ENCODE results near the gene MSH5.
"Not testable (repeated sequence)": the region's sequence is repeated elsewhere in the genome, so short reads cannot be mapped to it uniquely, and the experiment has no call there.

The MSH5 gene

DNA sequence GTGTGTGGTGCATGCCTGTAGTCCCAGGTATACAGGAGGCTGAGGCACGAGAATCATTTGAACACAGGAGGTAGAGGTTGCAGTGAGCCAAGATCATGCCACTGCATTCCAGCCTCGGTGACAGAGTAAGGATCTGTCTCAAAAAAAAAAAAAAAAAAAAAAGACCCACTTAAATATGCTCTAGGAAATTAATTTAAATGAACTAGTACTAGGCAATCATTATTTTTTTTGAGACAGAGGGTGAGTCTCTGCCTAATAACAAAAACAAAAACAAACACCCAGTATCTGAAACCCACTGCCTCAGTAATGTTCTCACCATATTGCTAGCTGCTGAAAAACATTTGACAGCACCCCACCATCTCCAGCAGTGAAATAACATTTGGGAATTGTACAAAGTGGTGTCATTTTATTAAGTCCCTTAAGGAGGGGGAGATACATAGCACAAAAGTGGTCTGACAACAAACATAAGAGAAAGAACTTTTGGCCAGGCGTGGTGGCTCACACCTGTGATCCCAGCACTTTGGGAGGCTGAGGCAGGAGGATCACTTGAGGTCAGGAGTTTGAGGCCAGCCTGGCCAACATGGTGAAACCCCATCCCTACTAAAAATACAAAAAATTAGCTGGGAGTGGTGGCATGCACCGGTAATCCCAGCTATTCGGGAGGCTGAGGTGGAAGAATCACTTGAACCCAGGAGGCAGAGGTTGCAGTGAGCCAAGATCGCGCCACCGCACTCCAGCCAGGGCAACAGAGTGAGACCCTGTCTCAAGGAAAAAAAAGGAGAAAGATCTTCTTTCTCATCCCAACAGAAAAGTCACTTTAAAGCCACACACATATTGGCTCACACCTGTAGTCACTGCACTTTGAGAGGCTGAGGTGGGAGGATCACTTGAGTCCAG lies 61.5 kb downstream of the MSH5 start:
- Mint-ChIP-seq H3K36me3 (ENCODE audit: low read depth) (peaks cover 24% of the 10 kb centered on the region), H3K4me1 (ENCODE audit: low read depth) (peaks cover 46% of the 10 kb centered on the region)
- H3K27ac Mint-ChIP-seq, H3K27me3 Mint-ChIP-seq, H3K9me3 Mint-ChIP-seq, H3K4me3 Mint-ChIP-seq: not testable (repeated sequence)

DNA sequence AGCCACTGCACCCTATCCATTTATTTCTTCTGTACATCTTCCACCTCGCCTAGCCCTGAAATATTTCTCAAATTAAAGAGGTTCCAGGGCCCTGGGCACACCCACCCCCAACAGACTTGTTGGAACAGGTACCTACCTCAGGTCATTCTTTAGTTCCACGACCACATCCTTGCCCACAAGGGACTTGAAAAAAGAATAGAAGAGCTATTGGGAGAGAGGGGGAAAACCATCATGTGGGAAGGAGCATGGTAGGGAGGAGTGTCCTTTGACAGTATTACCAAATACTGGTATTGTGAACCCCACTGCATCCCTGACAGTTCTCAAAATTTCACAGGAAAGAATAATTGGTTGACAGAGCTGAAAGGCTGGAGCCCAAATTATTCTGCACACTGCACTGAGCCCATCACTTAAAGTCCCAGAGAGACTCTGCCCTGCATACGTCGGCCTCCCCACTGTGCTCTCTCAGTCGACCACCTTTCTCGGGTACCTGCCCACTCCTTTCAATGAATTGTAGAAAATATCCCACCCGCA lies 66.2 kb downstream of the MSH5 start:
- Mint-ChIP-seq H3K4me1 (ENCODE audit: low read depth) (peaks cover 32% of the 10 kb centered on the region), H3K36me3 (ENCODE audit: low read depth) (peaks cover 26% of the 10 kb centered on the region), H3K27ac (peak overlapping the region; percentile 97), H3K9me3 (no peaks in the 10 kb centered on the region), H3K4me3 (peak overlapping the region; percentile 99), H3K27me3 (no peaks in the 10 kb centered on the region)

DNA sequence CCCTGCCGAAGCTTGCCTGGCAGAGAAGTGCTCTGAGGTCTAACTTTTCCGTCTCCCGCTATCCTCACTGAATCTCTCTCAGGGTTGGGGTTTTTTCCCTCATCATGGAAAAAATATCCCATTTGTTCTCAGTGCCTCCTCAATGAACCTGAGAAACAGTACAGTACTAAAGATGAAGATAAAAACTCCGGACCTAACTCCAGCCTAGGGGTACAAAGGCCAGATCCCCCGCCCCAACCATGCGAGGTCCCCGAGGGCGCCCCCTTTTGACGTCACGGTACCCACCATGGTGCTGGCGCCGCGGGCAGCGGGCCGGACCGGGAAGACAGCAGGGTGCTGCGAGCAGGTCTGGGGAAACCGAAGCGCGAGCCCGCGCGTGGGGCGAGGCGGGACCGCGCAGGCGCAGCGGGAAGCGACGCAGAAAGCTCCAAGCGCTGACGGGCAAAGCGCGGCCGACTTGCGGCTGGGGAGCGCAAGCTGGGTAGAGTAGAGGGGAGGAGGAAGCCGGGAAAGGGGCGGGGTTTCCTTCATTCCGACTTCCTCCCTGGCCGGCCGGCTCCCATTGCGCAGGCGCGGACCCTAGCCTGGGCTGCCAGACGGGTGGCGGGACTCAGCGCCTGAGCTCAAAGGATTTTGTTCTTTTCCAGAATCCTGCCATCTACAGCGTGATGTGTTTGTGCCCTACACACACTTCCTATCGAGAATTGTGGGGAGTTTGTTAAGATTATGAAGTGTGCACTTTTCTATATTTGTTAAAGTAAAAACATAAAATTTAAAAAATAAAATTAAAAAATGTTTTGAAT lies 66.9 kb downstream of the MSH5 start, which contains the start of gene LSM2:
LSM2 (minus strand) TSS at position 497 of the 803 bp plus-strand sequence; CDS start at position 288, 209 bp downstream.
- H3K36me3 Mint-ChIP-seq (ENCODE audit: low read depth), result peaks cover 19% of the 10 kb centered on the region
- peak within 1 kb of the TSS; percentile 97 for H3K27ac Mint-ChIP-seq
- no peaks in the 10 kb centered on the region for H3K27me3 Mint-ChIP-seq
- peak within 1 kb of the TSS; percentile 99 for H3K4me3 Mint-ChIP-seq
- H3K4me1 Mint-ChIP-seq (ENCODE audit: low read depth), result peaks cover 29% of the 10 kb centered on the region
- no peaks in the 10 kb centered on the region for H3K9me3 Mint-ChIP-seq

DNA sequence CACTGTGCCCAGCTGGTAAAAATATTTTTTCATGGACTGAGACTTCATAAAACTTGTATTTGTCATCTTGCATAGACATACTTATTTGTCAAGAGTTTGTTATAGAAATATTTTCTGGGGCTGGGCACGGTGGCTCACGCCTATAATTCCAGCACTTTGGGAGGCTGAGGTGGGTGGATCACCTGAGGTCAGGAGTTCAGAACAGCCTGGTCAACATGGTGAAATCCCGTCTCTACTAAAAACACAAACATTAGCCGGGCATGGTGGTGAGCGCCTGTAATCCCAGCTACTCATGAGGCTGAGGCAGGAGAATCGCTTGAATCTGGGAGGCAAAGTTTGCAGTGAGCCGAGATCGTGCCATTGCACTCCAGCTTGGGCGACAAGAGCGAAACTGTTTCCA lies 68.8 kb downstream of the MSH5 start:
- Mint-ChIP-seq H3K4me1 (ENCODE audit: low read depth) (peaks cover 39% of the 10 kb centered on the region), H3K36me3 (ENCODE audit: low read depth) (peaks cover 11% of the 10 kb centered on the region)
- H3K9me3 Mint-ChIP-seq, H3K27ac Mint-ChIP-seq, H3K4me3 Mint-ChIP-seq, H3K27me3 Mint-ChIP-seq: not testable (repeated sequence)

- Mint-ChIP-seq H3K27me3 (no peaks in the 10 kb centered on the region), H3K27ac (no peak overlapping the region)
Measured at GRCh38 chr6:31811645-31812044, 71.8 kb downstream of the MSH5 start.

More at GRCh38 chr6:31811645-31812044, 71.8 kb downstream of the MSH5 start:
- Mint-ChIP-seq H3K4me1 (ENCODE audit: low read depth) (peaks cover 38% of the 10 kb centered on the region), H3K36me3 (ENCODE audit: low read depth) (no peaks in the 10 kb centered on the region), H3K4me3 (no peak overlapping the region), H3K9me3 (no peaks in the 10 kb centered on the region)
